Glomerular visceral epithelial cell (primary cell): ENCODE measurements around the gene UBE2G1.
A peak's percentile ranks its signal among the peaks of the same experiment; 100 is the strongest.
"Not testable (repeated sequence)": the region's sequence is repeated elsewhere in the genome, so short reads cannot be mapped to it uniquely, and the experiment has no call there.

Experiments used
- DNase-seq: peaks from one replicate; pipeline ENCODE4 v3.0.0-alpha.2; 2016; ENCODE audit errors: extremely low spot score

Gene UBE2G1

GRCh38 chr17:4366327-4367063 lies at the start of gene UBE2G1:
Gene UBE2G1 (minus strand): TSS chr17:4366675. CDS start chr17:4366316, 359 bp downstream.
- peak; percentile 99 for DNase-seq

- peak; percentile 87 for DNase-seq
Measured at GRCh38 chr17:4412933-4413831, 46.7 kb upstream of the UBE2G1 start.

GRCh38 chr17:4411201-4411600 lies 44.7 kb upstream of the UBE2G1 start:
- DNase-seq: no peak

- DNase-seq: no peak
Measured at GRCh38 chr17:4409659-4410058, 43.2 kb upstream of the UBE2G1 start.

GRCh38 chr17:4407851-4408250 lies 41.4 kb upstream of the UBE2G1 start:
- DNase-seq: no peak

- no peak for DNase-seq
Measured at GRCh38 chr17:4407216-4407615, 40.7 kb upstream of the UBE2G1 start.

- DNase-seq: no peak
Measured at GRCh38 chr17:4406386-4406785, 39.9 kb upstream of the UBE2G1 start.

- no peak for DNase-seq
Measured at GRCh38 chr17:4405699-4406098, 39.2 kb upstream of the UBE2G1 start.

- DNase-seq: no peak
Measured at GRCh38 chr17:4405038-4405669, 38.7 kb upstream of the UBE2G1 start.

GRCh38 chr17:4397840-4398239 lies 31.4 kb upstream of the UBE2G1 start:
- DNase-seq: no peak

GRCh38 chr17:4395111-4395478 lies 28.6 kb upstream of the UBE2G1 start:
- no peak for DNase-seq

- DNase-seq: no peak
Measured at GRCh38 chr17:4394208-4395110, 28.0 kb upstream of the UBE2G1 start.

- no peak for DNase-seq
Measured at GRCh38 chr17:4393806-4394205, 27.3 kb upstream of the UBE2G1 start.

GRCh38 chr17:4389079-4389478 lies 22.6 kb upstream of the UBE2G1 start:
- no peak for DNase-seq

- no peak for DNase-seq
Measured at GRCh38 chr17:4387137-4387536, 20.7 kb upstream of the UBE2G1 start.

GRCh38 chr17:4386406-4386805 lies 19.9 kb upstream of the UBE2G1 start:
- no peak for DNase-seq

- no peak for DNase-seq
Measured at GRCh38 chr17:4381690-4382671, 15.5 kb upstream of the UBE2G1 start.

GRCh38 chr17:4378626-4379025 lies 12.2 kb upstream of the UBE2G1 start:
- no peak for DNase-seq

GRCh38 chr17:4377247-4377646 lies 10.8 kb upstream of the UBE2G1 start:
- DNase-seq: not testable (repeated sequence)

GRCh38 chr17:4375796-4376440 lies 9.4 kb upstream of the UBE2G1 start:
- DNase-seq: not testable (repeated sequence)
